K562 (cell line): Measurements from ENCODE around the gene ETNK1. TPM values are rescaled to one million over a fixed set of nuclear protein-coding genes. Genes with fewer than 3 reads are reported as not detected.
A peak's percentile ranks its signal among the peaks of the same experiment; 100 is the strongest.

Experiments
- EP300 ChIP-seq: IDR thresholded peaks from 2 replicates; pipeline ENCODE4 v1.6.1; 2012; ENCODE audit warnings: low read length, improper control_type of control experiment
- KLF6 ChIP-seq: fragments of 250-450 bp; sonication (Bioruptor Pico); IDR thresholded peaks from 2 replicates; pipeline ENCODE4 v1.4.0; 2020; ENCODE audit warnings: mild to moderate bottlenecking, moderate library complexity, borderline replicate concordance
- NEUROD1 ChIP-seq: fragments of 150-350 bp; IDR thresholded peaks from 2 replicates; pipeline ENCODE4 v1.6.1; 2014; ENCODE audit warnings: borderline replicate concordance, low read length, low read depth; ENCODE audit not compliant: partially characterized antibody
- POLR2H ChIP-seq: IDR thresholded peaks from 2 replicates; pipeline ENCODE4 v1.6.1; 2016; ENCODE audit warnings: missing genetic modification characterization, low read depth, mild to moderate bottlenecking, control low read depth, missing compliant biosample characterization, moderate library complexity
- ZC3H4 ChIP-seq: sonication (generic); formaldehyde crosslinking; IDR thresholded peaks from 2 replicates; pipeline ENCODE4 v1.9.0; 2021; ENCODE audit warnings: missing genetic modification reagents, borderline replicate concordance
- ZNF12 ChIP-seq: sonication (generic); formaldehyde crosslinking; IDR thresholded peaks from 2 replicates; pipeline ENCODE4 v1.4.0; 2020; ENCODE audit warnings: mild to moderate bottlenecking, missing genetic modification reagents
- ZNF507 ChIP-seq: conservative IDR thresholded peaks from 2 replicates; pipeline ENCODE4 v1.6.1; 2017; ENCODE audit warnings: missing genetic modification characterization, missing compliant biosample characterization
- ZNF561 ChIP-seq: fragments of 450-650 bp; formaldehyde crosslinking; conservative IDR thresholded peaks from 2 replicates; pipeline ENCODE4 v1.4.0; 2020; ENCODE audit warnings: mild to moderate bottlenecking, moderate library complexity
- polyA plus RNA-seq, 8 experiments: library from polyadenylated mRNA; depleted of rRNA in 4 of 8; stranded (reverse) in 5 of 8; unstranded in 3 of 8; fragments of >200 nt; fragmentation: Nextera tagmentation in 2 of 8; fragmentation: Illumina TruSeq in 1 of 8; extraction: Ambion mirVana in 2 of 8; extraction: Trizol in 1 of 8; gene quantifications; 2 replicates each; pipeline versions ENCODE4 v1.2.1 to v1.2.3, GENCODE V29; 2011 to 2014; ENCODE audit warnings: inconsistent platforms in 1 of 8, missing spikeins in 1 of 8
- total RNA-seq, 7 experiments: library from RNA; depleted of rRNA in 6 of 7; stranded (reverse); fragments of >200 nt in 6 of 7; fragmentation: Illumina TruSeq in 2 of 7; extraction: Trizol in 2 of 7; gene quantifications; 2 replicates each; pipeline versions ENCODE4 v1.2.1 to v1.2.3, GENCODE V29; 2011 to 2021; ENCODE audit warnings: low replicate concordance in 1 of 7
- TF ChIP-seq, protein P1 (sequence below): sonication (generic); formaldehyde crosslinking; IDR thresholded peaks from 2 replicates; pipeline ENCODE4 v1.9.0; 2022; ENCODE audit warnings: mild to moderate bottlenecking, missing genetic modification reagents
- TF ChIP-seq, protein P2 (sequence below), 2 experiments: fragments of 450-650 bp in 1 of 2; sonication (generic) in 1 of 2; formaldehyde crosslinking; conservative IDR thresholded peaks; 2 replicates each; pipeline versions ENCODE4 v1.4.0 to v1.8.1; 2020 to 2022; ENCODE audit warnings: mild to moderate bottlenecking in 1 of 2, missing genetic modification reagents in 1 of 2
- TF ChIP-seq, protein P3 (sequence below): sonication (generic); formaldehyde crosslinking; IDR thresholded peaks from 2 replicates; pipeline ENCODE4 v1.8.0; 2022; ENCODE audit warnings: missing genetic modification reagents, mild to moderate bottlenecking, borderline replicate concordance
- TF ChIP-seq, protein P4 (sequence below): fragments of 250-450 bp; sonication (Bioruptor Pico); IDR thresholded peaks from 2 replicates; pipeline ENCODE4 v1.4.0; 2020; ENCODE audit warnings: mild to moderate bottlenecking, moderate library complexity
- TF ChIP-seq, protein P5 (sequence below): sonication (generic); formaldehyde crosslinking; IDR thresholded peaks from 2 replicates; pipeline ENCODE4 v1.8.1; 2023; ENCODE audit warnings: mild to moderate bottlenecking, missing genetic modification reagents
- TF ChIP-seq, protein P6 (sequence below): fragments of 250-450 bp; sonication (Bioruptor Pico); IDR thresholded peaks from 2 replicates; pipeline ENCODE4 v1.4.0; 2020; ENCODE audit warnings: mild to moderate bottlenecking, moderate library complexity
- TF ChIP-seq, protein P7 (sequence below), 2 experiments: fragments of 450-650 bp in 1 of 2; sonication (generic) in 1 of 2; formaldehyde crosslinking in 1 of 2; IDR thresholded peaks in 1 of 2; conservative IDR thresholded peaks in 1 of 2; 2 replicates each; pipeline versions ENCODE4 v1.6.1 to v1.8.1; 2016 to 2023; ENCODE audit warnings: mild to moderate bottlenecking in 2 of 2, moderate library complexity in 2 of 2, inconsistent platforms in 1 of 2, missing genetic modification reagents in 1 of 2

Gene ETNK1
- total and polyA plus RNA-seq, 9 of the 15 experiments (the other 6 are each of a cell fraction or from before 2014, with no cell fraction given): 10.0 to 70.5 (median 36.0) TPM

DNA sequence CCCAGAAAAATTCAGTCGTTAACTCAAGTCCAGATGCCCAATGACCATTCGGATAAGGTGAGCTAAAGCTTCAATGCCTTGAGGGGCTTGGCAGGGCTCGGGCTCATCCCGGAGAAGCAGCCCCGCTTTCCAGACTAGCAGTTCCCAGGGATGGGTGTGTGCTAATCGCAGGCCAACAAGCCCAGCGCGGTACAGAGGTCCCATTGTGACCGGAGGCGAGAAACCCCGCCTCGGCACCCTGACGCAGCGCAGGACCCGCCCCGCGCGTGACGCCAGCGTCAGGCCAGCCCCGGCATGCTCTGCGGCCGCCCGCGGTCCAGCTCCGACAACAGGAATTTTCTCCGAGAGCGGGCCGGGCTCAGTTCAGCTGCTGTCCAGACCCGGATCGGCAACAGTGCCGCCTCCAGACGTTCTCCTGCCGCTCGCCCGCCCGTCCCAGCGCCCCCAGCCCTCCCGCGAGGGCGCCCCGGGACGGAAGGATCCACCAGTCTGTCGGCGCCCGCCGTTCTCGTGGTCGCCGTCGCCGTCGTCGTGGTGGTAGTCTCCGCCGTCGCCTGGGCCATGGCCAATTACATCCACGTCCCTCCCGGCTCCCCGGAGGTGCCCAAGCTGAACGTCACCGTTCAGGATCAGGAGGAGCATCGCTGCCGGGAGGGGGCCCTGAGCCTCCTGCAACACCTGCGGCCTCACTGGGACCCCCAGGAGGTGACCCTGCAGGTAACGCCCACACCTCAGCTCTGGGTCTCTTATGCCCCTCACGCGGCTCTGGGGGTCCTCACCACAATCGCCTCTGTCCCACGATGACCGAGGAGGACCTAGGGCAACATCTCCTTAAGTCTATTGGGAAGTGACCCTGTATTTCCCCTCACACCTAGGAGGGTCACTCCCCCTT is at the start of gene ETNK1 (continued):
- TF ChIP-seq NEUROD1: no peak
- TF ChIP-seq EP300: no peak
- no peak for TF ChIP-seq ZC3H4 (CRISPR knock-in tag)
- TF ChIP-seq ZNF561 (CRISPR knock-in tag): no peak
- TF ChIP-seq, protein P1, sequence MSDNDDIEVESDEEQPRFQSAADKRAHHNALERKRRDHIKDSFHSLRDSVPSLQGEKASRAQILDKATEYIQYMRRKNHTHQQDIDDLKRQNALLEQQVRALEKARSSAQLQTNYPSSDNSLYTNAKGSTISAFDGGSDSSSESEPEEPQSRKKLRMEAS (CRISPR knock-in tag): peak; percentile 60
- TF ChIP-seq, protein P2, sequence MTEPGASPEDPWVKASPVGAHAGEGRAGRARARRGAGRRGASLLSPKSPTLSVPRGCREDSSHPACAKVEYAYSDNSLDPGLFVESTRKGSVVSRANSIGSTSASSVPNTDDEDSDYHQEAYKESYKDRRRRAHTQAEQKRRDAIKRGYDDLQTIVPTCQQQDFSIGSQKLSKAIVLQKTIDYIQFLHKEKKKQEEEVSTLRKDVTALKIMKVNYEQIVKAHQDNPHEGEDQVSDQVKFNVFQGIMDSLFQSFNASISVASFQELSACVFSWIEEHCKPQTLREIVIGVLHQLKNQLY (CRISPR knock-in tag; conservative IDR thresholded peaks at IDR 0.05): no peak
- peak; percentile 78 for TF ChIP-seq POLR2H (tag)
- TF ChIP-seq, protein P3, sequence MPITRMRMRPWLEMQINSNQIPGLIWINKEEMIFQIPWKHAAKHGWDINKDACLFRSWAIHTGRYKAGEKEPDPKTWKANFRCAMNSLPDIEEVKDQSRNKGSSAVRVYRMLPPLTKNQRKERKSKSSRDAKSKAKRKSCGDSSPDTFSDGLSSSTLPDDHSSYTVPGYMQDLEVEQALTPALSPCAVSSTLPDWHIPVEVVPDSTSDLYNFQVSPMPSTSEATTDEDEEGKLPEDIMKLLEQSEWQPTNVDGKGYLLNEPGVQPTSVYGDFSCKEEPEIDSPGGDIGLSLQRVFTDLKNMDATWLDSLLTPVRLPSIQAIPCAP: no peak
- TF ChIP-seq, protein P4, sequence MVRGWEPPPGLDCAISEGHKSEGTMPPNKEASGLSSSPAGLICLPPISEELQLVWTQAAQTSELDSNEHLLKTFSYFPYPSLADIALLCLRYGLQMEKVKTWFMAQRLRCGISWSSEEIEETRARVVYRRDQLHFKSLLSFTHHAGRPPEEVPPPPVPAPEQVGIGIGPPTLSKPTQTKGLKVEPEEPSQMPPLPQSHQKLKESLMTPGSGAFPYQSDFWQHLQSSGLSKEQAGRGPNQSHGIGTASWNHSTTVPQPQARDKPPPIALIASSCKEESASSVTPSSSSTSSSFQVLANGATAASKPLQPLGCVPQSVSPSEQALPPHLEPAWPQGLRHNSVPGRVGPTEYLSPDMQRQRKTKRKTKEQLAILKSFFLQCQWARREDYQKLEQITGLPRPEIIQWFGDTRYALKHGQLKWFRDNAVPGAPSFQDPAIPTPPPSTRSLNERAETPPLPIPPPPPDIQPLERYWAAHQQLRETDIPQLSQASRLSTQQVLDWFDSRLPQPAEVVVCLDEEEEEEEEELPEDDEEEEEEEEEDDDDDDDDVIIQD (CRISPR knock-in tag): no peak
- TF ChIP-seq, protein P5, sequence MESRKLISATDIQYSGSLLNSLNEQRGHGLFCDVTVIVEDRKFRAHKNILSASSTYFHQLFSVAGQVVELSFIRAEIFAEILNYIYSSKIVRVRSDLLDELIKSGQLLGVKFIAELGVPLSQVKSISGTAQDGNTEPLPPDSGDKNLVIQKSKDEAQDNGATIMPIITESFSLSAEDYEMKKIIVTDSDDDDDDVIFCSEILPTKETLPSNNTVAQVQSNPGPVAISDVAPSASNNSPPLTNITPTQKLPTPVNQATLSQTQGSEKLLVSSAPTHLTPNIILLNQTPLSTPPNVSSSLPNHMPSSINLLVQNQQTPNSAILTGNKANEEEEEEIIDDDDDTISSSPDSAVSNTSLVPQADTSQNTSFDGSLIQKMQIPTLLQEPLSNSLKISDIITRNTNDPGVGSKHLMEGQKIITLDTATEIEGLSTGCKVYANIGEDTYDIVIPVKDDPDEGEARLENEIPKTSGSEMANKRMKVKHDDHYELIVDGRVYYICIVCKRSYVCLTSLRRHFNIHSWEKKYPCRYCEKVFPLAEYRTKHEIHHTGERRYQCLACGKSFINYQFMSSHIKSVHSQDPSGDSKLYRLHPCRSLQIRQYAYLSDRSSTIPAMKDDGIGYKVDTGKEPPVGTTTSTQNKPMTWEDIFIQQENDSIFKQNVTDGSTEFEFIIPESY (CRISPR knock-in tag): no peak
- peak; percentile 65 for TF ChIP-seq ZNF12 (CRISPR knock-in tag)
- TF ChIP-seq KLF6 (CRISPR knock-in tag): no peak
- TF ChIP-seq, protein P6, sequence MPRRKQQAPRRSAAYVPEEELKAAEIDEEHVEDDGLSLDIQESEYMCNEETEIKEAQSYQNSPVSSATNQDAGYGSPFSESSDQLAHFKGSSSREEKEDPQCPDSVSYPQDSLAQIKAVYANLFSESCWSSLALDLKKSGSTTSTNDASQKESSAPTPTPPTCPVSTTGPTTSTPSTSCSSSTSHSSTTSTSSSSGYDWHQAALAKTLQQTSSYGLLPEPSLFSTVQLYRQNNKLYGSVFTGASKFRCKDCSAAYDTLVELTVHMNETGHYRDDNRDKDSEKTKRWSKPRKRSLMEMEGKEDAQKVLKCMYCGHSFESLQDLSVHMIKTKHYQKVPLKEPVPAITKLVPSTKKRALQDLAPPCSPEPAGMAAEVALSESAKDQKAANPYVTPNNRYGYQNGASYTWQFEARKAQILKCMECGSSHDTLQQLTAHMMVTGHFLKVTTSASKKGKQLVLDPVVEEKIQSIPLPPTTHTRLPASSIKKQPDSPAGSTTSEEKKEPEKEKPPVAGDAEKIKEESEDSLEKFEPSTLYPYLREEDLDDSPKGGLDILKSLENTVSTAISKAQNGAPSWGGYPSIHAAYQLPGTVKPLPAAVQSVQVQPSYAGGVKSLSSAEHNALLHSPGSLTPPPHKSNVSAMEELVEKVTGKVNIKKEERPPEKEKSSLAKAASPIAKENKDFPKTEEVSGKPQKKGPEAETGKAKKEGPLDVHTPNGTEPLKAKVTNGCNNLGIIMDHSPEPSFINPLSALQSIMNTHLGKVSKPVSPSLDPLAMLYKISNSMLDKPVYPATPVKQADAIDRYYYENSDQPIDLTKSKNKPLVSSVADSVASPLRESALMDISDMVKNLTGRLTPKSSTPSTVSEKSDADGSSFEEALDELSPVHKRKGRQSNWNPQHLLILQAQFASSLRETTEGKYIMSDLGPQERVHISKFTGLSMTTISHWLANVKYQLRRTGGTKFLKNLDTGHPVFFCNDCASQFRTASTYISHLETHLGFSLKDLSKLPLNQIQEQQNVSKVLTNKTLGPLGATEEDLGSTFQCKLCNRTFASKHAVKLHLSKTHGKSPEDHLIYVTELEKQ (CRISPR knock-in tag): no peak
- TF ChIP-seq, protein P7, sequence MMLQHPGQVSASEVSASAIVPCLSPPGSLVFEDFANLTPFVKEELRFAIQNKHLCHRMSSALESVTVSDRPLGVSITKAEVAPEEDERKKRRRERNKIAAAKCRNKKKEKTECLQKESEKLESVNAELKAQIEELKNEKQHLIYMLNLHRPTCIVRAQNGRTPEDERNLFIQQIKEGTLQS (IDR thresholded peaks at IDR 0.05): no peak
- TF ChIP-seq, protein P7 (CRISPR knock-in tag; conservative IDR thresholded peaks at IDR 0.05): no peak
- no peak for TF ChIP-seq ZNF507 (tag)
